DMS53 treated with DMSO at 0.1 percent for 48 hours (cell line): ENCODE results near the gene HLA-DPB1.
A peak's percentile ranks its signal among the peaks of the same experiment; 100 is the strongest.
"Not testable (repeated sequence)": the region's sequence is repeated elsewhere in the genome, so short reads cannot be mapped to it uniquely, and the experiment has no call there.

Source experiments
- DNase-seq: peaks from one replicate; lab custom pipeline; 2025; ENCODE audit not compliant: unreplicated experiment; lab: John Stamatoyannopoulos, UW

Gene HLA-DPB1

DNA sequence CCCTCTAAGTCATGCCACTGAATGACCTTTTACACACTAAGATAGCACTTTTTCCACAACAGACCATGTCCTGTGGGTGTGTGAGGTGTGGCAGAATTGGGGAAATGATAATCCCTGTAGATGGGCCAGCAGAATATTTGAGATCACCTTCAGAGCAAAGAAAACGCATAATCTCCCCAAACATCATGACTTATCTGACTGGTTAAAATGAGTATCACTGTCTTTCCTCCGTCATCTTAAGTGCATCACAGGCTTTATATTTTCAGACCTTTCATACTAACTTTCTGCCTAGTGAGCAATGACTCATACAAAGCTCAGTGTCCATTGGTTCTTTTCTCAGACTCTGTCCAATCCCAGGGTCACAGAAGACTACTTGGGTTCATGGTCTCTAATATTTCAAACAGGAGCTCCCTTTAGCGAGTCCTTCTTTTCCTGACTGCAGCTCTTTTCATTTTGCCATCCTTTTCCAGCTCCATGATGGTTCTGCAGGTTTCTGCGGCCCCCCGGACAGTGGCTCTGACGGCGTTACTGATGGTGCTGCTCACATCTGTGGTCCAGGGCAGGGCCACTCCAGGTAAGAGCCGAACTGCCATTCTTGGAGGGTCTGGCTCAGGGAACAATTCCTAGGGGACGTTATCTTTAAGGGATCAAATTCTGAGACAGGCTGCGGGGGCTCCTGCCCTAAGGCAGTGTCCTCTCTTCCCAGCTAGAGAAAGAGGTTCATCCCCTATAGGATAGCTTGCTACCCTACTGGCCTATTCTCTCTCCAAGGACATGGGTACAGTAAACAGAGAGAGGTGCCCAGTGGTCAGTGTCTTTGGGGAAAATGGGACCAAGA is at the start of gene HLA-DPB1:
Gene HLA-DPB1, plus strand, starts transcription at position 423 of the 838 bp plus-strand sequence. Its CDS starts 52 bp downstream, at position 475.
- peak; percentile 48 for DNase-seq

DNA sequence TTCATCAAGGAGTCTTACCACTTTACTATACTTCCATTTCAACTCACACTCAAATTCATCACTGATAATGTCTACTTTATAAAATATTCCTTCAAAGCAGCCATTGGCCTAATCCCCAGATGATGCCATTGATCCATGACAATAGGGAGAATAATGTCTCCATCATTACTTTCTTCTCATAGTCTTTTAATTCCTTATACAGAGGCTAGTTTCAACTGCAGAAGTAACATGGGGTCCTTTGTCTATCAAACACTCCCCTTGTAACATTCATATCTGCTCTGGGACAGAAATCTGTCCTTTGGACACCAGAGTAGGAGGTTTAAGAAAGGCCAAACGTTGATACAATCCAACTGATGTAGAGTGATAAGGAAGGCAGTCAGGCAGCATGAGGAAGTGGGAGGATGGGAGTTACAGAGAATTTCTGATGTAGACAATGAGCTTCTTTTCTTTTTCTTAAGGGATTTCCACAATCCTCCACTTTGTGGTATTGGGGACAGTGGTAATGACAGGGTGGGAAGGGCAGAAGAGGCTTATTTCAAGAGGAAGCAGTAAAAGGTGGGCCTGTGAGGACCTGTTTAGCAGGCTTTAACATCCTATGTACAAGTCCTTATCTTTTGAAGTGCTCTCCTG is 47.5 kb upstream of the HLA-DPB1 start:
- DNase-seq: no peak

DNA sequence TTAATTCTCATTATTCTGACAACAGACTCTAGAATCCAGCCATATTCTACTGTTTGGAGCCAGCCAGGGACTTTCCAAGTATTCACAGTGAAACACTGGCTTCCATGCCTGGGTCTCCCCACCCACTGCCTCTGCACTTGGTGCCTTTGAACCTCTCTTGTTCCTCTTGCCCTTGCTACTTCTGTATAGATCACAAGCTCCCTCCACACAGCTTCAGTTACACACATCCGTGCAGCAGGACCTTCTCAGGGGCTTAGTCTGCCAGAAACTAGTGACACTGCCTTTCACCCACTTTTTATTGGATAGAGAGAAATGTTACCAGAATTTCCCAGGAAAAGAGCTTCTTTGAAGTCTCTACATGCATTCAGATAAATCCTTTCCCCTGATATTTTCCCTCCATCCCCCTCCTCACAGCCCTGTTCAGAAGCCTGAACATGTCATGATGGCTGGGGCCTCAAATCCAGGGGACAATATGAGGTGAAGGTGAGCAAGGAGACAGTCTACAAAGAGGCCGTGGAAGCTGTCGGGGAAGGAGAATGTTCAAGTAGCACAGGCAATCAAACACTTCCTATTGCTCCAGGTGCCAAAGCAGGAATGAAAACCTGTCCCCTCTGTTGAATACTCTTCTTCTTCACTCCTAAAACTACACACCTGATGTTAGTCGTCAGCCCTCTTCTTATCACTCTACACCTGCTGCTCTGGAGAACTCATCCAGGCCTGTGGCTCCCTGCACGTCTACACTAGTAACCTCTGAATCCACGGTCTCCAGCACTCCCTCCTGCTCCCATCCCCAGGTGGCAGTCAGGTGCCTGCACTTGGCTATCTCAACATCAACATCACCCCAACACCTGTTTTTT is 46.2 kb upstream of the HLA-DPB1 start:
- DNase-seq: no peak

DNA sequence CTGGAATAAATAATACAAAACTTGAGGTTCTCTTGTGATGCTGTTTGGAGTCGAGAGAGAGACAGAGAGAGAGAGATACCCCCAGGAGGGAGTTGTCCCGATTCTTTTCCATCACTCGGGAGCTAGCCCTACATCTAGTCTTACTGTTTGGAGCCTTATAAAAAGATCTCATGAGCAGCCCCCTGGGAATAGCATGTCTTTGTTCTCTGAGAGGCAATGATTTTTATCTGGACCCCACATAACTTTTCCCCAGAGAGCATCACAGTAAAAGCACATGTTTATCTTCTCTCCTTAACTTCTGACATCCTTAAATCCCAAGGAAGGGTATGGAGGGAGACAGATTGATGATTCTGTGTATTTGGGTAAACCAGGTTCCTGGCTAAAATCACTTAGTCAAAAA is 45.5 kb upstream of the HLA-DPB1 start:
- no peak for DNase-seq

DNA sequence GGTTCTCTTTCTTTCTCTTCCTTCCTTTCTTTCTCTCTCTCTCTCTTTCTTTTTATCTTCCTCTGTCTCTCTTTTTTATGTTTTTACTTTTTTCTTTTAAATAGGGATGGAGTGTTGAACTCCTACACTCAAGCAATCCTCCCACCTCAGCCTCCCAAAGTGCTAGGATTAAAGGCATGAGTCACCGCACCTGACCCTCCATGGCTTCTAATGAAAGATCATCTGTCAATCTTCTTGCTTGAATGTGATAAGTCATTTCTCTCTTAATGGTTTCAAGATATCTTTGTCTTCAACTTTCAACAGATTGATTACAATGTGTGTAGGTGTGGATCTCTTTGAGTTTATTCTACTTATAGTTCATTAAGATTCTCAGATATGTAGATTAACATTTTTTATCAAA is 41.2 kb upstream of the HLA-DPB1 start:
- no peak for DNase-seq

DNA sequence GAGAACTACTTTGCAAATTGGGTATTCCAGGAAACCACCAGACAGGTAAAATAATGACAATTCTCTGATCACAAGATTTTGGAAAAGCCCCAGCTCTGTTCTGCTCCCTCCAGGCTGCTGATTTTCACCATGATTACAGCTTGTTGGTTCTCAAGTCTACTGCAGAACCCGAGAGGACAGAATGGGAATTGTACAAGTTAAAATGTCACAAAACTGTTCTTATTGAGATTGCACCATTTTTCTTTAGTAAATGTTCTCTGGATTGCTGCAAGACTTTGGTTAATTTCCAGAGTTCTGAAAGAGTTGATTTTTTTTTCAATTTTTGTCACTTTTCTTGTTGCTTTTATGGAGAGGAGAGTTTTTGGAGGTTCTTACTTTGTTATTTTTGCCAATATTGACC is 39.3 kb upstream of the HLA-DPB1 start:
- DNase-seq: no peak

DNA sequence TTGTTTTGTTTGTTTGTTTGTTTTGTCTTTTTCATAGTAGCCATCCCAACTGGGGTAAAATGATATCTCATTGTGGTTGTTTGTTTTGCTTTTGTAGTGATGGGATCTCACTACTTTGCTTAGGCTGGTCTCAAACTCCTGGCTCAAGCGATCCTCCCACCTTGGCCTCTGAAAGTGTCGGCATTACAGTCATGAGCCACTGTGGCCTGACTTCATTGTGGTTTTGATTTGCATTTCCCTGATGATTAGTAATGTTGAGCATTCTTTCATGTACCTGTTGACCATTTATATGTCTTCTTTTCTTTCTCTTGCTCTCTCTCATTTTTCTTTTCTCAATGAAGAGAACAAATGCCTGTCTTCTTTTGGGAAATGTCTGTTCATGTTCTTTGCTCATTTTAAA is 35.6 kb upstream of the HLA-DPB1 start:
- no peak for DNase-seq

DNA sequence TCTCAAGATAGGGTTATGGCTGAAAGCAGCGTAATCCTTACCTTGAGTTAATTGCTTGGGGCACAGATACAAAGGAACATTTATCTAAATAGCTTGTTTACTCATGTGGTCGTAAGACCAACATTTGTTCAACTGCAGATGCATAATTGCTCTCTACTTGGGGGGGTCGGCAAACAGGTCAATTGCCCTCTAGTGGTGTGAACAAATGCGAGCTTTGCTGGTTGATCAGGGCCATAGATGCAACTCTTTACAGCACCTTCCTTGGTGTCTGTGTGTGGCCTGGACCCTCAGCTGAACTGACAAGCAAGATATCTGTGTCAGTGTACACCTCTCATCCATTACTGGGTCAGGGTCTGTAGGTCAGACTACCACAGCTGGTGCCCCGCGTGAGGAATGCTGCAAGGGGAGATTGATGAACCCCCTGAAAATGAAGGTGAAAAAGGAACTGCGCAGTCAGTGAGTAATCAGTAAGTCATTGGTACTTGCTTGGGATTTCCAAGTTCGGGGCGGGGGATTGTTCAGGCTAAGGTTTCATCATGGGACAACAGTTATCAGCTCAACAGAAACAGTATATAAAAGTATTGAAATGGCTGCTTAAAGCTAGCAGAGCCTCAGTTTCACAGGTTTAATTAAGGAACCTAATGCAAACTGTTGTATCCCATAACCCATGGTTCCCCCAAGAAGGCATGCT is 26.3 kb upstream of the HLA-DPB1 start:
- no peak for DNase-seq

DNA sequence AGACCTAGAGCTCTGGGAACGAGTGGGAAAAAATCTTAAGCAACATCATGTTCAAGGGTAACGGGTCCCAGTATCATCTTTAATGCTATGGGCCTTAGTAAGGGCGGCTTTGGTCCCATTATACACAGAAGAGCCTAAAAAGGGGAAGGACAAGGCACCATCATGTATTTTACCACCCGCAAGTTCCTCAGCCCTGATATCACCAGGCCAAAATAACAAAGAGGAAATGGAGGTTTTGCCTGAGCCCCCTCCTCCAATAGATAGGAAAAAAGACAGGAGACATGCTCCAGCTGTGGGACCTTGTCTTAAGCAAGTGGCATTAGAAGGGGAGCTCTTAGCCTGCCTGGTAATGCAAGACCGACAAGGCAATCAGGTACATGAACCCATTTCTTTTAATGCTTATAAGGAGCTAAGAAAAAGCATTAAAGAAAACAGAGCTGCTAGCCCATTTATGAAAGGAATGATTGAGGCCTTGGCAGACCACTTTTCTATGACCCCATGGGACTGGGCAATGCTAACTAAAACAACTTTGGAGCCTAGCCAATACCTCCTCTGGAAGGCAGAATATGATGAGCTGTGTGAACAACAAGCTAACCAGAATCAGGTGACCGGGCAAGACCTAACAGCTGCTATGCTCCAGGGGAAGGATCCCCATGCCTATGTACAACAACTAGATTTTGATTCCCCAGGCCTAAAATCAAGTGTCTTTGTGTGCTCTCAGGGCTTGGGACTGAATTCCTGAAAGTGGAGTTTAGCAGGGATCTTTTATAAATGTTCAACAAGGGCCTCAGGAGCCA is 25.6 kb upstream of the HLA-DPB1 start:
- DNase-seq: no peak

DNA sequence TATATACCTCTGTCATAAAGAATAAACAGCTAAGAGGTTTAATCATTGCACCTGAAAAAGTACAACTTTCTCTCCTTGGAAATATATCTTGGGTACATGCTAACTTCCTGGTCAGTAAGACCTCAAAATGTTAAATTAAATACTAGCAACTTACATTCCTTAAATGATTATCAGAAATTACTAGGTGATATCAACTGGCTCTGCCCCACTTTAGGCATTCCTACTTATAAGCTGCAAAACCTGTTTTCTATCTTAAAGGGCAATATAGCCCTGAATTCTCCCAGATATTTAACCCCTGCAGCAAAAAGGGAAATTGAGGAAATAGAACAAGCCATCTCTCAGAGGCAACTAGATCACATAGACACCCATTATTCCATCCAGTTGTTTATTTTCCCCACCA is 23.2 kb upstream of the HLA-DPB1 start:
- DNase-seq: no peak

DNA sequence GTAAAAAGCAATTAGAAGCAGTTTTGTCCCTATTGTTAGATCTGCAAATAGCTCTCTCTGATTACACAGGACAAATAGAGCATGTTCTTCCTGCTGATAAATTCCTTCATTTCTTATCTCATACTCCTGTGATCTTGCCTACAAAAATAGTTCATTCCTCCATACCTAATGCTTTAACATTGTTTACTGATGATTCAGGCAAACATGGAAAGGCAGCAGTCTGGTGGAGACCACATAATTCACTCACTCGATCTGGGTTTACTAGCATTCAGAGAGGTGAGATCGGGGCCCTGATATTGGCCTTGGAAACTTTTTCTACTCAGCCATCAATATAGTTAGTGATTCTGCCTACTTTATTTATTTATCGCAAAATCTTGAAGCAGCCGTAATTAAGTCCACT is 22.6 kb upstream of the HLA-DPB1 start:
- DNase-seq: no peak

DNA sequence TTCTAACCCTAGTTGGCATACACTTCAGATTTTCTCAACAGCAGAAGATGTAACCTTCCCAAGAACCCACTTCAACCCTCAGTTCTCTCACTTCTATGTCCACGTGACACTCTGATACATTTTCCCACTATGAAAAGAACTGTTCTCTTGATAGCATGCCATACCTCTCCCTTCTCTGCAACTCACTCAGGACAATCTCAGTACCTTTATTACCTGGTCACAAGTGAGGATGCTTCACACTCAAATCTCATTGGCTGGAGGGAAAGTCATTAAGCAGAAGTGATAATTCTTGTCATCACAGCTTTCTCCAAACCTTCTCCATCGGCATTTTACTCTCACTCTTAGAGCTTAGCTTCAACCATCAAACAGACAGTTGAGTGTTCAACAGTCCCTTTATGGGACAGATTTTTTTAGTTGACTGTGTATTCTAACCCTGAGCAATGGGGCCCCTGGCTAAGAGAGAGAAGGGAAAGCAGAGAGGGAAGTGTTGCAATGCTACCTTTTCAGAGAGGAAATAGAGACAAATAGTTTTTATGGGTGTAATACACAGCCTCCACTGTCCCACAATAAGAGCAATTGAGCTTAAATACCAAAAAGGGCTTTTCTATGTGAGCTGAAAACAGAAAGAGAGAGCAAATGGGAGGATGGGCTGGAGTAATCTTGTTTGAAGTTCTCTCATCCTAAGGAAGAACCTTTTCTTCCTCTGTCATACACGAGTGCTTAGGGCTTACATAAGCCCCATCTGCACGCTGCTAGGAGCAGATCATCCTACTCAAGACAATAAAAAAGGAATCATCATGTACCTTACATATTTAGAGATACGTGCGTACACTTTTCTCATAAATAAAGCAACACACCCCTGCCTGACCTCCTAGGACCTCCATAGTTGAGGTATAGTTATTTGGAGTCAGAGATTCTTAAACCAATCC is 18.3 kb upstream of the HLA-DPB1 start:
- no peak for DNase-seq

DNA sequence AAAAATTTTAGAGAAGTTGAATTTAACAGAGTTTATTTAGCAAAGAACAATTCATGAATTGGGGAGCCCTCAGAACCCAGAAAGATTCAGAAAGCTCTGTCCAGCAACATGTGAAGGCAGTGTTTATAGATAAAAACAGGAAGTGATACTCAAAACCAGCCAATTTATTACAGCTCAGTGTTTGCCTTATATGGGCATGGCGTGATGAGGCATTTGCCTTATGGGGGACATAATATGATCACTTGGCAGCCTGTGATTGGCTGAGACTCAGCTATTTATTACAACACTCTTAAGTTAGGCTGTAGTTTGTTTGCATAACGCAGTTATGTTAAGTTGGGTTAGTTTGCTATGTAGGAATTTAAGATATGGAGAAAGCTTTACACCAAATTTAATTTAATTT is 13.8 kb upstream of the HLA-DPB1 start:
- DNase-seq: no peak

DNA sequence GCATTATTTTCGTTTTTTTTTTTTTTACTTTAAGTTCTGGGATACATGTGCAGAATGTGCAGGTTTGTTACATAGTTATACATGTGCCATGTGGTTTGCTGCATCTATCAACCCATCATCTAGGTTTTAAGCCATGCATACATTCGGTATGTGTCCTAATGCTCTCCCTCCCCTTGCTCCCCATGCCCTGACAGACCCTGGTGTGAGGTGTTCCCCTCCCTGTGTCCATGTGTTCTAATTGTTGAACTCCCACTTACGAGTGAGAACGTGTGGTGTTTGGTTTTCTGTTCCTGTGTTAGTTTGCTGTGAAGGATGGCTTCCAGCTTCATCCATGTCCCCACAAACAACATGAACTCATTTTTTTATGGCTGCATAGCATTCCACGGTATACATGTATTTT is 12.4 kb upstream of the HLA-DPB1 start:
- DNase-seq: not testable (repeated sequence)

DNA sequence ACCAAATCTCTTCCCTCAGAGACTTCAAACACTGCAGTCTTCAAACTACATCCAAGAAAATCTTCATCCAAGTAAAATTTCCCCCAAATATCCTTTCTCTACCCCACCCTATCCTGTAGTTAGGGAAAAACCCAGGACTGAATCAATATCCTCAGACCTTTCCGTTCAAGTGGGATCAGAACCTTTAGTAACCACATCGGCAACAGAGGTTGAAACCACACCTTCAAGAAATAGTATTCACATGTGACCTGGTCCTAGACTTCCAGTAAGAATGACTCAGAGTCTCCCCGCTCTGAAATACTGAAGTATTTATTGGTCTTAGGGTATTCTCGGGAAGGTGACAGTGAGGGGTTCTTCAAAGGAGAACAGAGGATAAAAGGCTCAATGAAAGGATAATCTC is 11.1 kb upstream of the HLA-DPB1 start:
- no peak for DNase-seq

DNA sequence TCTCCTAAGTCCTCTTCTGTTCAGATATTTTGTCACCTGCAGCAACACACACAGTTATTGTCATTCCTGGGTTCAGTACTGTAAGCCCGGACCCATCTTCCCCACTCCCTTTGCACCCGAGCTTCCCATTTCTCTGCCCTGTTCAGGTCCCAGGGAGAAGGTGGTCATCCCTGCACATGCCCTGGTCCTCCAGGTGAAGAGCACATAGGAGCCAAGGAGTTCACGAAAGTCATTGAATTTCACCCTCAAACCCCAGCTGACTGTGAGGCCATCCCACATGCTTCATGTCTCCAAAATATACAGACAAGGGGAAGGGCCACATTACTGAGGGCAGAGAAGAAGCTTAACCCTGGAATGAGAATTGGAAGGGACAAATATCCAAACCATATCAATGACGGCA is 10.5 kb upstream of the HLA-DPB1 start:
- DNase-seq: no peak

DNA sequence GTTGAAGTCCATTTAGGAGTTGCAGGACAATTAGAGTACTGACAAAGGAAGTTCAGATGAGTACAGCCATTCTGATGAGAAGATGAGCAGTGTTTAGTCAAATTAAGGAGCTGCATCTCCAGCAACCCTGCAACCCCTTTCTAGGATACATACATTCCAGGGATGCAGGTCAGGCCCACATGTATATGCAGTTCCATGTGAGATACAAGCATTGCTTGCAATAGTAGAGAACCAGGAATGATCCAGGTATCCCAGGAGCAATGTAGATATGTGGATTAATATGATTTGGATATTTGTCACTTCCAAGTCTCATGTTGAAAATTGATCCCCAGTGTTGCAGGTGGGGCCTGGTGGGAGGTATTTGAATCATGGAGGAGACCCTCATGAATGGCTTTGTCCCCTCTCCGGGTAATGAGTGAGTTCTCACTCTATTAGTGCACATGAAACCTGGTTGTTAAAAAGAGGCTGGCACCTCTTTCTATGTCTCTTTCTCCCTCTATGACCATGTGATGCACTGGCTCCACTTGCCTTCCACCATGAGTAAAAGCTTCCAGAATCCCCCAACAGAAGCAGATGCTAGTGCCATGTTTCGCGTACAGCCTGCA is 8.8 kb upstream of the HLA-DPB1 start:
- DNase-seq: no peak

DNA sequence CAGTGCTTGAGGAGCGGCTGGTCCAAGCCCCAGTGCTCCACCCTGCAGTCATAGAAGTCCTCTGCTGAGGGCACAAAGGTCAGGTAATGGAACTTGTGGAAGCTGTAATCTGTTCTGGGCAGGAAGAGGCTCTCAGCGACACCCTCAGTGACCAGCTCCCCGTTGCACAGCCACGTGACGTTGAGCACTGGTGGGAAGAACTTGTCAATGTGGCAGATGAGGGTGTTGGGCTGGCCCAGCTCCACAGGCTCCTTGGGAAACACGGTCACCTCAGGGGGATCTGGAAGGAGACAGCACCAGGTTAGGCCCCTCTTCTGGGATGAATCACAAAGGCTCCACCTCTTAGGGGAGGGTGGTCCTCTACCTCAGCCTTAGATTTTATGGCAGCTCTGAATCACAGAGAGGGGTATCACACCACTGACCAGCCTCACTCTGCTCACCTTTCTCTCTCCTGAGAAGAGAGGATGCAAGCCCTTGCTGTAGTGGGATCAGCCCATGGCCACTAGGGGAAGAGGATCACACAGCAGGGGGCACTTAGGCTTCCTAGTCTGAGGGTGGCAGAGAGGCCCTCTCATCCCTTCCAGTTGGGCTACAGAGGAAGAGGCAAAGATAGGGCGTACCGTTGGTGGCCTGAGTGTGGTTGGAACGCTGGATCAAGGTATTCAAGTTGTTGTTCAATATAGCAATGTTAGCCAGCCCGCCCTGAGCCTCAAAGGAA is 6.6 kb upstream of the HLA-DPB1 start:
- DNase-seq: no peak
